ENCODE measurements around the gene GYS2. TPM values are rescaled to one million over a fixed set of nuclear protein-coding genes. Genes with fewer than 3 reads are reported as not detected.
"Not testable (repeated sequence)": the region's sequence is repeated elsewhere in the genome, so short reads cannot be mapped to it uniquely, and the experiment has no call there.

The GYS2 gene
- total and polyA plus RNA-seq, 9 of the 15 experiments (the other 6 are each of a cell fraction or from before 2014, with no cell fraction given) = not detected

DNA sequence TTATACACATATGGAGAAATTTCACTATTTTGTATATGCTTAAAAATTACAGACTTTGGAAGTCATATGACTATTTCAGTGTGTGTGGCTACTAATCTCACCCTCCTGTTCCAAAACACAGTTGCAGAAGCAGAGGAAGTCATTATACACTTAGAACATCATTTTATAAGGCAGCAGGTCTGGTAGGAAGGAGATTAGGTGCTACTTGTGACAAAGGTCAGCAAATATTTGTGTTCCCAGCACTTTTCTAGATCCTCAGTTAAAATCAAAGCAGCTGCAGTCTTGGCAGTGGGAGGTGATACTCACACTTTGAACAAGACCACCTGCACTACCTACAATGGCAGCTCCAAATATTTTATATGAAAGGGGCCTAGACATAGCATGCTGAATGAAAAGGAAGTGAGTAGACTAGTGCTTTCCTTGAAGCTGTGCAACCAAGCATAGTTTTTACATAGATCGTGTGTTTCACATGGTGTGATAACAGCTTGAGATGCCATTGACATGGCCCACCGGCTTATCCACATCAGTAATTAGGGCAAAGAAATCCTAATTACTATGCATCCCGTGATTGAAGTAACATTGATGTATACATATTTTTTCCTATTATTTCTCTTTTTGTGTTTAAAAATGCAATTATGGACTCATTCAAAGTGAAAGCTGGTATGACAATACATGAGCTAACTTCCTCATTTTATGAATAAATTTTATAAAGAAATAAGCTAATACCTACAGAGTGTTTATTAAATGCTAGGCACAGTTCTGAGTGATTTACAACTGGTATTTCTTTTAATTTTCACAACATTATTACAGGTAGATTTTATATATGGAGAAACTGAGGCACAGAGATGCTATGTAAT lies 5.3 kb downstream of the GYS2 start:
- FAIRE-seq = no peak
- in situ Hi-C loops (cut with MboI) = no loop called here
- Histone ChIP-seq H3K4me1 (replicated peaks in 1 of 2; ENCODE audit: control insufficient read depth in 2 of 2, insufficient read depth in 2 of 2, low read length in 2 of 2) (no peaks in the 10 kb centered on the region), H2AFZ (ENCODE audit: low read depth, low read length) (no peak overlapping the region), H3K27ac (ENCODE audit: extremely low read depth, low read depth, low read length) (no peak overlapping the region), H3K4me3 (no peak overlapping the region), H3K79me2 (ENCODE audit: control insufficient read depth, insufficient read depth, low read length) (no peaks in the 10 kb centered on the region), H3K9ac (ENCODE audit: insufficient read depth in 1 of 2, low read depth in 2 of 2, low read length in 2 of 2) (no peak overlapping the region), H3K9me1 (ENCODE audit: control insufficient read depth, insufficient read depth, low read length) (no peaks in the 10 kb centered on the region), H3K36me3 (ENCODE audit: control insufficient read depth, insufficient read depth, low read length) (no peaks in the 10 kb centered on the region), H3K9me3 (replicated peaks; ENCODE audit: control insufficient read depth, insufficient read depth, low read depth, low read length) (no peaks in the 10 kb centered on the region), H4K20me1 (replicated peaks; ENCODE audit: control insufficient read depth, insufficient read depth, low read length) (no peaks in the 10 kb centered on the region), H3K4me2 (ENCODE audit: insufficient read depth, low read length) (no peak overlapping the region), H3K27me3 (ENCODE audit: control insufficient read depth in 2 of 2, insufficient read depth in 2 of 2, low read length in 2 of 2) (no peaks in the 10 kb centered on the region)
- 6% methylated on average over 3 of the region's 3 CpGs for WGBS (ENCODE audit: insufficient coverage, low coverage, missing lambda C conversion rate)
- ATAC-seq = no peak
- intact Hi-C loops (cut with micrococcal nuclease) = no loop called here
- POLR2A ChIA-PET = no interaction called here
- CTCF ChIA-PET (ENCODE audit: low intra/inter-chr PET ratio) = no interaction called here
- TF ChIP-seq TCFL5 (CRISPR knock-in tag; conservative IDR thresholded peaks at IDR 0.05) = no peak
- no TSS peak for BruUV-seq (replicated peaks)
- DNase-seq (ENCODE audit: extremely low read depth in 1 of 4, low spot score in 3 of 4) = no peak

DNA sequence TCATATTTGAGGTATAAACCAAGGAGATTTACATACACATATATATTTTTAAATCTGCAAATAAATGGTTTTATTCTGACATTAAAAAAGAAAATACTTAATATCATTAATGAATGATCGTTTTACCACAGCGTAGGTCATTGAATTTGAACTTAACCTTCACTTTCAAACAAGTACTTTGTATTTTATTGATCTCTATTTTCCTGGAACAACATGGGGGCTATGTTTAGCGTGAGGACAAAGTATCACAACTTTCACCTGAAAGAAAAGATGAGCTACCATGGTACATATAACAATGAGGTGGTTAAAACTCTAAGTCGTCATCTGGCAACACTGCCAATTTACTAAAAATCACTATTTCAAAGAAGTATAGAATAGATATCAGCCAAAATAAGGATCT lies 6.0 kb downstream of the GYS2 start:
- ChIA-PET POLR2A (no interaction called here), CTCF (ENCODE audit: low intra/inter-chr PET ratio) (no interaction called here)
- Histone ChIP-seq H3K4me2 (ENCODE audit: insufficient read depth, low read length) (no peak overlapping the region), H2AFZ (ENCODE audit: low read depth, low read length) (no peak overlapping the region), H3K4me3 (no peak overlapping the region), H3K27ac (ENCODE audit: extremely low read depth, low read depth, low read length) (no peak overlapping the region), H4K20me1 (replicated peaks; ENCODE audit: control insufficient read depth, insufficient read depth, low read length) (no peaks in the 10 kb centered on the region), H3K4me1 (replicated peaks in 1 of 2; ENCODE audit: control insufficient read depth in 2 of 2, insufficient read depth in 2 of 2, low read length in 2 of 2) (no peaks in the 10 kb centered on the region), H3K79me2 (ENCODE audit: control insufficient read depth, insufficient read depth, low read length) (no peaks in the 10 kb centered on the region), H3K27me3 (ENCODE audit: control insufficient read depth in 2 of 2, insufficient read depth in 2 of 2, low read length in 2 of 2) (no peaks in the 10 kb centered on the region), H3K9me3 (replicated peaks; ENCODE audit: control insufficient read depth, insufficient read depth, low read depth, low read length) (no peaks in the 10 kb centered on the region), H3K9me1 (ENCODE audit: control insufficient read depth, insufficient read depth, low read length) (no peaks in the 10 kb centered on the region), H3K9ac (ENCODE audit: insufficient read depth in 1 of 2, low read depth in 2 of 2, low read length in 2 of 2) (no peak overlapping the region), H3K36me3 (ENCODE audit: control insufficient read depth, insufficient read depth, low read length) (no peaks in the 10 kb centered on the region)
- intact Hi-C loops (cut with micrococcal nuclease) (no loop called here), in situ Hi-C loops (cut with MboI) (no loop called here)
- 0% methylated on average over 4 of the region's 4 CpGs for WGBS (ENCODE audit: insufficient coverage, low coverage, missing lambda C conversion rate)
- ATAC-seq (no peak), FAIRE-seq (no peak), DNase-seq (ENCODE audit: extremely low read depth in 1 of 4, low spot score in 3 of 4) (no peak)
- TF ChIP-seq GABPA (tag; conservative IDR thresholded peaks at IDR 0.05; ENCODE audit: low read depth) (no peak), POLR2A (conservative IDR thresholded peaks at IDR 0.05) (no peak), KDM2B (CRISPR knock-in tag; IDR thresholded peaks at IDR 0.05) (no peak), POLR2H (tag; IDR thresholded peaks at IDR 0.05; ENCODE audit: low read depth) (no peak), ZNF583 (CRISPR knock-in tag; IDR thresholded peaks at IDR 0.05) (no peak), TAF7 (tag; IDR thresholded peaks at IDR 0.05) (no peak), HDAC3 (IDR thresholded peaks at IDR 0.05; ENCODE audit: borderline replicate concordance, partially characterized antibody) (no peak), HLTF (IDR thresholded peaks at IDR 0.05) (no peak), PHF21A (IDR thresholded peaks at IDR 0.05; ENCODE audit: borderline replicate concordance, low read depth) (no peak)
- TF ChIP-seq, protein P1, sequence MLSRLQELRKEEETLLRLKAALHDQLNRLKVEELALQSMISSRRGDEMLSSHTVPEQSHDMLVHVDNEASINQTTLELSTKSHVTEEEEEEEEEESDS (CRISPR knock-in tag; IDR thresholded peaks at IDR 0.05) = no peak
- no TSS peak for BruUV-seq (replicated peaks)

DNA sequence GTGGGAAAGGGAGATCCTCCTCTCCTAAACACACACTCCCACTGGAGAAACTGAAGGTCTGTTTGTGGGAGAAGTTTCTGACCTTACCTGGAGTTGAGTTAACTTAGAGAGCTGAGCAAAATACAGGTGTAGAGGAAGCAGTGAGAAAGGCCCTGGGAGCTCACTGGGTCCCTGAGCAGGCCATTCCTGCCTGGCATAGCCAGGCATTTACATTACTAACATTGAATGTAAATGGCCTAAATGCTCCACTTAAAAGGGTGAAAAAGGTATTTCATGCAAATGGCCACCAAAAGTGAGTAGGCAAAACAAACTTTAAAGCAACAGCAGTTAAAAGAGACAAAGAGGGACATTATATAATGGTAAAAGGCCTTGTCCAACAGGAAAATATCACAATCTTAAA lies 9.3 kb downstream of the GYS2 start:
- H3K27me3 ChIP-seq (ENCODE audit: control insufficient read depth in 2 of 2, insufficient read depth in 2 of 2, low read length in 2 of 2); DNase-seq (ENCODE audit: extremely low read depth in 1 of 4, low spot score in 3 of 4); H3K4me1 ChIP-seq (replicated peaks in 1 of 2; ENCODE audit: control insufficient read depth in 2 of 2, insufficient read depth in 2 of 2, low read length in 2 of 2); H3K9me1 ChIP-seq (ENCODE audit: control insufficient read depth, insufficient read depth, low read length); H3K4me3 ChIP-seq; H3K79me2 ChIP-seq (ENCODE audit: control insufficient read depth, insufficient read depth, low read length); CTCF ChIA-PET (ENCODE audit: low intra/inter-chr PET ratio); FAIRE-seq; ATAC-seq; H3K27ac ChIP-seq (ENCODE audit: extremely low read depth, low read depth, low read length); BruUV-seq (replicated peaks); H4K20me1 ChIP-seq (replicated peaks; ENCODE audit: control insufficient read depth, insufficient read depth, low read length); H2AFZ ChIP-seq (ENCODE audit: low read depth, low read length); H3K9me3 ChIP-seq (replicated peaks; ENCODE audit: control insufficient read depth, insufficient read depth, low read depth, low read length); H3K4me2 ChIP-seq (ENCODE audit: insufficient read depth, low read length); intact Hi-C loops (cut with micrococcal nuclease); in situ Hi-C loops (cut with MboI); H3K9ac ChIP-seq (ENCODE audit: insufficient read depth in 1 of 2, low read depth in 2 of 2, low read length in 2 of 2); POLR2A ChIA-PET; H3K36me3 ChIP-seq (ENCODE audit: control insufficient read depth, insufficient read depth, low read length): not testable (repeated sequence)

Data from K562 (cell line).